Measurements from ENCODE around the gene PIK3CD. TPM values are rescaled to one million over a fixed set of nuclear protein-coding genes. Genes with fewer than 3 reads are reported as not detected.

The PIK3CD gene
- total and polyA plus RNA-seq, 8 donors = 5.1 to 44.2 (median 6.1) TPM

GRCh38 chr1:9733160-9733789 lies 81.7 kb downstream of the PIK3CD start:
- H3K4me1 ChIP-seq = peaks cover 0 to 6% of the 10 kb centered on the region in 2 donors
- peaks cover 0 to 100% of the 10 kb centered on the region in 2 donors for H3K36me3 ChIP-seq
- peak in 1 of 4 donors; percentile 54 for DNase-seq
- H3K9me3 ChIP-seq = no peaks in the 10 kb centered on the region
- H3K27ac ChIP-seq = no peak overlapping the region
- H3K4me3 ChIP-seq = no peak overlapping the region
- ATAC-seq = no peak
- TF ChIP-seq CTCF (IDR thresholded peaks at IDR 0.05) = no peak
- intact Hi-C loops (cut with DNase I) = no loop called here
- no peaks in the 10 kb centered on the region for H3K27me3 ChIP-seq

GRCh38 chr1:9735800-9736199 lies 84.3 kb downstream of the PIK3CD start:
- intact Hi-C loops (cut with DNase I) = no loop called here
- ATAC-seq = no peak
- Histone ChIP-seq H3K27ac (no peak overlapping the region), H3K4me1 (peaks cover 0 to 4% of the 10 kb centered on the region in 2 donors), H3K36me3 (peaks cover 0 to 97% of the 10 kb centered on the region in 2 donors), H3K4me3 (no peak overlapping the region), H3K27me3 (no peaks in the 10 kb centered on the region), H3K9me3 (no peaks in the 10 kb centered on the region)
- no peak for TF ChIP-seq CTCF (IDR thresholded peaks at IDR 0.05)
- DNase-seq = peak in 1 of 4 donors; percentile 31

GRCh38 chr1:9736241-9736640 lies 84.7 kb downstream of the PIK3CD start:
- Histone ChIP-seq H3K36me3 (peaks cover 0 to 97% of the 10 kb centered on the region in 2 donors), H3K27me3 (no peaks in the 10 kb centered on the region), H3K4me1 (peaks cover 0 to under 1% of the 10 kb centered on the region in 2 donors), H3K27ac (no peak overlapping the region), H3K9me3 (no peaks in the 10 kb centered on the region), H3K4me3 (no peak overlapping the region)
- no peak for TF ChIP-seq CTCF (IDR thresholded peaks at IDR 0.05)
- intact Hi-C loops (cut with DNase I) = no loop called here
- DNase-seq (peak in 1 of 4 donors; percentile 5), ATAC-seq (no peak)

GRCh38 chr1:9737057-9737456 lies 85.5 kb downstream of the PIK3CD start:
- Histone ChIP-seq H3K4me3 (no peak overlapping the region), H3K4me1 (no peaks in the 10 kb centered on the region), H3K36me3 (peaks cover 0 to 97% of the 10 kb centered on the region in 2 donors), H3K27ac (no peak overlapping the region), H3K27me3 (no peaks in the 10 kb centered on the region), H3K9me3 (no peaks in the 10 kb centered on the region)
- ATAC-seq (peak; percentile 67), DNase-seq (peak in 2 of 4 donors; percentile 64 to 69)
- intact Hi-C loops (cut with DNase I) = no loop called here
- no peak for TF ChIP-seq CTCF (IDR thresholded peaks at IDR 0.05)

DNA sequence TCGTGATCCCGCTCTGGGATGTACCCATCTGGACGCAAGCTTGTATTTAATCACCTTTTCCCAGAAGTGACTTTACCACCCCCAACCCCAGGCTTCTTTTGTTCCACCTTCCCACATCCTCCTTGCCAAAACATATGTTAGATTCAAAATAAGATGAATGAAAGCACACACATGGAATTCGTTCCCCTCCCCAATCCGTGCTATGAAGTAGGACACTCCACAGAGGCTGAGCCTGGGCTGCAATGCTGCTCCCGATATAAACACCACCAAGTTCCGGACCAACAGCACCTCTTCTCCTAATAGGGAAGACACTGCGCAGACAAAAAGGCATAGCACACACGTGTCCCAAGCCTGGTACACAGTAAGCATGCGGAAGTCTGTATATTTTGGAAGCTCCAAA lies 86.1 kb downstream of the PIK3CD start:
- DNase-seq = peak in 1 of 4 donors; percentile 18
- Histone ChIP-seq H3K36me3 (peaks cover 0 to 97% of the 10 kb centered on the region in 2 donors), H3K4me3 (no peak overlapping the region), H3K4me1 (no peaks in the 10 kb centered on the region), H3K27me3 (no peaks in the 10 kb centered on the region), H3K9me3 (no peaks in the 10 kb centered on the region), H3K27ac (no peak overlapping the region)
- ATAC-seq = no peak
- TF ChIP-seq CTCF (IDR thresholded peaks at IDR 0.05) = no peak
- intact Hi-C loops (cut with DNase I) = no loop called here

Data from left lung (tissue), 10 donors.